Measurements from ENCODE around the gene DEPDC1B. TPM values are rescaled to one million over a fixed set of nuclear protein-coding genes. Genes with fewer than 3 reads are reported as not detected.

The DEPDC1B gene
- total and polyA plus RNA-seq, 2 of the 8 experiments (the other 6 are each of a cell fraction or from before 2014, with no cell fraction given) = 30.8 to 67.4 TPM

GRCh38 chr5:60699609-60700415 is at the start of gene DEPDC1B (continued):
- TF ChIP-seq BCL11A (IDR thresholded peaks at IDR 0.05; ENCODE audit: low read depth in 2 of 2, low read length in 2 of 2) = no peak
- TF ChIP-seq TAF1 (IDR thresholded peaks at IDR 0.05; ENCODE audit: low read depth, low read length) = peak; percentile 93
- no peak for TF ChIP-seq SIRT6 (IDR thresholded peaks at IDR 0.05; ENCODE audit: low read length)
- no peak for TF ChIP-seq KDM4A (IDR thresholded peaks at IDR 0.05; ENCODE audit: low read depth, low read length, severe bottlenecking)
- no peak for TF ChIP-seq CBX8 (IDR thresholded peaks at IDR 0.05; ENCODE audit: borderline replicate concordance, low read depth, low read length)
- no peak for TF ChIP-seq BRCA1 (IDR thresholded peaks at IDR 0.05; ENCODE audit: low read depth, low read length)
- no peak for TF ChIP-seq SIX5 (IDR thresholded peaks at IDR 0.05; ENCODE audit: low read depth, low read length)
- peak; percentile 4 to 47 (median 19); a peak in 3 of 4 replicates for TF ChIP-seq CTCF (IDR thresholded peaks at IDR 0.05; ENCODE audit: control extremely low read depth in 1 of 3, insufficient read depth in 1 of 3, low read depth in 1 of 3, low read length in 3 of 3)
- TF ChIP-seq JUN (IDR thresholded peaks at IDR 0.05; ENCODE audit: low read depth, low read length) = no peak
- TF ChIP-seq SAP30 (IDR thresholded peaks at IDR 0.05; ENCODE audit: insufficient read depth, insufficient replicate concordance, low read length) = no peak
- TF ChIP-seq FOSL1 (IDR thresholded peaks at IDR 0.05; ENCODE audit: insufficient read depth, low read depth, low read length) = no peak
- no peak for TF ChIP-seq POU5F1 (IDR thresholded peaks at IDR 0.05; ENCODE audit: low read depth, low read length)
- no peak for TF ChIP-seq NANOG (IDR thresholded peaks at IDR 0.05; ENCODE audit: insufficient read depth, low read depth, low read length, poor library complexity, severe bottlenecking)
- TF ChIP-seq EGR1 (IDR thresholded peaks at IDR 0.05; ENCODE audit: borderline replicate concordance, low read depth, low read length) = no peak
- TF ChIP-seq TAF7 (optimal IDR thresholded peaks at IDR 0.05; ENCODE audit: borderline replicate concordance, low read depth, low read length) = peak; percentile 80
- TF ChIP-seq CEBPB (IDR thresholded peaks at IDR 0.05; ENCODE audit: low read depth, low read length) = no peak
- no peak for TF ChIP-seq CHD1 (IDR thresholded peaks at IDR 0.05; ENCODE audit: low read depth, low read length)
- no peak for TF ChIP-seq TEAD4 (IDR thresholded peaks at IDR 0.05; ENCODE audit: low read depth, low read length)
- TF ChIP-seq KDM5A (IDR thresholded peaks at IDR 0.05; ENCODE audit: low read length) = no peak; the same call in 1 of the 2 replicates
- peak in 1 of 2 experiments; percentile 0; a peak in 2 of 4 replicates for TF ChIP-seq RAD21 (IDR thresholded peaks at IDR 0.05 in 1 of 2, conservative IDR thresholded peaks at IDR 0.05 in 1 of 2; ENCODE audit: low read depth in 2 of 2, low read length in 2 of 2)
- TF ChIP-seq RFX5 (IDR thresholded peaks at IDR 0.05; ENCODE audit: borderline replicate concordance, low read depth, low read length) = no peak

Data from H1 (cell line).